Measurements from ENCODE around the gene MSANTD3. TPM values are rescaled to one million over a fixed set of nuclear protein-coding genes. Genes with fewer than 3 reads are reported as not detected.
"Not testable (repeated sequence)": the region's sequence is repeated elsewhere in the genome, so short reads cannot be mapped to it uniquely, and the experiment has no call there.

The MSANTD3 gene
- total RNA-seq, 1 donor, result 82.9 TPM

GRCh38 chr9:100417815-100418214 lies 9.1 kb upstream of the MSANTD3 start:
- TF ChIP-seq, protein P1, sequence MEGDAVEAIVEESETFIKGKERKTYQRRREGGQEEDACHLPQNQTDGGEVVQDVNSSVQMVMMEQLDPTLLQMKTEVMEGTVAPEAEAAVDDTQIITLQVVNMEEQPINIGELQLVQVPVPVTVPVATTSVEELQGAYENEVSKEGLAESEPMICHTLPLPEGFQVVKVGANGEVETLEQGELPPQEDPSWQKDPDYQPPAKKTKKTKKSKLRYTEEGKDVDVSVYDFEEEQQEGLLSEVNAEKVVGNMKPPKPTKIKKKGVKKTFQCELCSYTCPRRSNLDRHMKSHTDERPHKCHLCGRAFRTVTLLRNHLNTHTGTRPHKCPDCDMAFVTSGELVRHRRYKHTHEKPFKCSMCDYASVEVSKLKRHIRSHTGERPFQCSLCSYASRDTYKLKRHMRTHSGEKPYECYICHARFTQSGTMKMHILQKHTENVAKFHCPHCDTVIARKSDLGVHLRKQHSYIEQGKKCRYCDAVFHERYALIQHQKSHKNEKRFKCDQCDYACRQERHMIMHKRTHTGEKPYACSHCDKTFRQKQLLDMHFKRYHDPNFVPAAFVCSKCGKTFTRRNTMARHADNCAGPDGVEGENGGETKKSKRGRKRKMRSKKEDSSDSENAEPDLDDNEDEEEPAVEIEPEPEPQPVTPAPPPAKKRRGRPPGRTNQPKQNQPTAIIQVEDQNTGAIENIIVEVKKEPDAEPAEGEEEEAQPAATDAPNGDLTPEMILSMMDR (IDR thresholded peaks at IDR 0.05; ENCODE audit: insufficient read depth, low read depth, low read length), result no peak
- no peak for DNase-seq (ENCODE audit: low read depth)
- H3K4me3 ChIP-seq (ENCODE audit: low read depth, low read length), result no peak overlapping the region

- no peak overlapping the region for H3K4me3 ChIP-seq (ENCODE audit: low read depth, low read length)
- DNase-seq (ENCODE audit: low read depth), result no peak
- TF ChIP-seq, protein P1 (IDR thresholded peaks at IDR 0.05; ENCODE audit: insufficient read depth, low read depth, low read length), result no peak
Observed at GRCh38 chr9:100419166-100419565, 7.8 kb upstream of the MSANTD3 start.

GRCh38 chr9:100421116-100421515 lies 5.8 kb upstream of the MSANTD3 start:
- H3K4me3 ChIP-seq (ENCODE audit: low read depth, low read length); DNase-seq (ENCODE audit: low read depth): not testable (repeated sequence)

DNA sequence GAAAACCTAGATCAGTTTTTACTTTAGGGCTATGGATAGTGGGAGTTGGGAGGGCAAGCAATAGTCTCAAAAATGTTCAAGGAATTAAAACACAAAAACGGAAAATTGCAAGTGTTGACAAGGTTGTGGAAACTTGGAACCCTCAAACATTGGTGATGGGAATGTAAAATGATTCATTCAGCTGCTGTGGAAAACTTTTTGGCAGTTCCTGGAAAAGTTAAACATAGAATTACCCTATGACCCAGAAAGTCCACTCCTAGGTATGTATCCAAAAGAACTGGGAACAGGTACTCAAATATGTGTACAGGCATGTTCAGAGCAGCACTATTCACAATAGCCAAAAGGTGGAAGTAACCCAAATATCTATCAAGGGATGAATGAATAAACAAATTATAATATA lies 1.2 kb upstream of the MSANTD3 start:
- no peak overlapping the region for H3K4me3 ChIP-seq (ENCODE audit: low read depth, low read length)
- TF ChIP-seq, protein P1 (IDR thresholded peaks at IDR 0.05; ENCODE audit: insufficient read depth, low read depth, low read length), result no peak
- no peak for DNase-seq (ENCODE audit: low read depth)

- peak overlapping the region; percentile 57 for H3K4me3 ChIP-seq (ENCODE audit: low read depth, low read length)
- no peak for DNase-seq (ENCODE audit: low read depth)
- TF ChIP-seq, protein P1 (IDR thresholded peaks at IDR 0.05; ENCODE audit: insufficient read depth, low read depth, low read length), result no peak
Observed at GRCh38 chr9:100426189-100426529, 784 bp upstream of the MSANTD3 start.

DNA sequence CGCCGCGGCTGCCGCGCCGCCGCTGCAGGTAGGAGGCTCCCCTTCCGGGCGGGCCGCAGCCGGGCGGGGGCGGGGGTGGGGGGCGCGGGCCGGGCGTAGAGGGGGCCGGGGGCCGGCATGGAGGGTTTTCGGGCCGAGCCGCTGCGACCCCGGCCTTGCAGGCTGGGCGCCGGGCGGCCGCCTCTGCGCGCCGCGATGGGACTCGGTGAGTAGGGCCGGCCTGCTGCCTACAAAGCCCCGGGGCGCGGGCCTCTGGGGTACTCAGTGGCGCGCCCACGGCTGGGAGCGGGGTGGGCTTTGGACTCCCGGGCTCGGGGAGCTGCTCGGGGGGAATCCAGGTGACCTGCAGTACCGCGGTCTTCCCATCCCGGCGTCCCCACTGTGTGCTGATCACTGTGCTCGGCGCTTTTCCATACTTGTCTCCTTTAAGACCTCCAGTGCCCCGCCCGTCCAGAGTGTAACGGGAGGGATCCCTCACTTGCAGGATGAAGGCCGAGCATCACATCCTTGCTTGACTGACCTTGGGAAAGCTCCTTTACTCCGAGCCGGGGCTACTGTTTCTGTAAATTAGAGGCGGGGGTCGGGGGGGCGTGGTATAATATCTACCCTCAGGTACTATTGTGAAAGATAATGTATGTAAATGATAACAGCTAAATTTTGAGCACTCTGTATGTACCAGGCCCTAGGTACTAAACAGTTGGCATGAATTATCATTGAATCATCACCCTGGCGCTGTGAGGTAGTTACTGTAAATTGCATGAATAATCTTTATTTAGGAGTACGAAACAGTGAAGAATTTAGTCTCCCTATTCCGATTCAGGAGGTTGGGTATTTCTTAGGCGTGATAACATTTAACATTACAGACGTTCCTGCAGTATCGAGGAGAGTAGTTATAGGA lies 672 bp downstream of the MSANTD3 start:
- H3K4me3 ChIP-seq (ENCODE audit: low read depth, low read length), result peak overlapping the region; percentile 77
- TF ChIP-seq, protein P1 (IDR thresholded peaks at IDR 0.05; ENCODE audit: insufficient read depth, low read depth, low read length), result no peak
- DNase-seq (ENCODE audit: low read depth), result peak; percentile 73

DNA sequence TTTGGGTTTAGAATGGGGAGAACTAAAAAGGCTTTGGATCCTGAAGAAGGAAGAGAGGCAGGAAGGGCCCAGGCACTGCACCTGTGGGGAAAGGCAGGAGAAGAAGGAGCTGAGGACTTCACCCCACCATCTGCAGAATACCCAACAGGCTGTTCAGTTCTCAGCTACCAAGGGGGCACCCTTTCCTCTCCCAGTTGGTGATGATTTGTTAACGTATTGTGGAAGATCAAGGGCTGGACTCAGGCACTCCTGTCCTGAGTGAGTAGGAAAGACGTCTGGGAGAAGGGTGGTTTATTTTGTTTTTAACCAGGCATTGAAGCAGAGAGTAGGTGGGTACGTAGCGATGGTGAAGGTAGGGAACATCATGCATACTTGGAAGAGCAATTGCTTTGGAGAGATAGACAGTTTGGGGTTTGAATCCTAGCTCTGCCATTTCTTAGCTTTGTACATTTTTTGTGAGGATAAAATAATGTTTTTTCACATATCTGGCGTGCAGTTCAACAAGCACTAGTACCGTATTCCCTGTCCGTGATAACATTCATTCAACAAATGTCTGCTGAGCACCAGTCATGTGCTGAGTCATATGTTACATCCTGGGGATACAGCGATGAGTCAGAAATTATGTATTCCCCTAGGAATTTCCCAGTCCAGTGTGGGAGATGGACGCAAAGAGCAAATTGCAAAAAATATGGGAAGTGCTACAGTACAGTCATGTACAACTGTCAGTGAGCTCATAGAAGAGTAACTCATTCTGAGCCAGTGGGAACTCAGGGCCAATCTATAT lies 2.1 kb downstream of the MSANTD3 start:
- DNase-seq (ENCODE audit: low read depth), result peak; percentile 99
- TF ChIP-seq, protein P1 (IDR thresholded peaks at IDR 0.05; ENCODE audit: insufficient read depth, low read depth, low read length), result no peak

More for the DNA sequence above, 2.1 kb downstream of the MSANTD3 start:
- peak overlapping the region; percentile 33 for H3K4me3 ChIP-seq (ENCODE audit: low read depth, low read length)

Measured in fibroblast of villous mesenchyme (primary cell).